Kidney epithelial cell (primary cell): Measurements from ENCODE around the gene LRRC1. TPM values are rescaled to one million over a fixed set of nuclear protein-coding genes. Genes with fewer than 3 reads are reported as not detected.

Experiments used
- DNase-seq: peaks from one replicate; pipeline ENCODE4 v3.0.0-alpha.2; 2010; ENCODE audit warnings: low read depth
- H3K27me3 ChIP-seq: 2 replicates; pipeline ENCODE4 v1.6.0; 2011; ENCODE audit warnings: low read length; ENCODE audit not compliant: control insufficient read depth, insufficient read depth
- H3K36me3 ChIP-seq: 2 replicates; pipeline ENCODE4 v1.5.1; 2011; ENCODE audit warnings: low read length; ENCODE audit not compliant: control insufficient read depth, insufficient read depth
- H3K4me3 ChIP-seq: 2 replicates; pipeline ENCODE4 v1.5.1; 2011; ENCODE audit warnings: low read depth, mild to moderate bottlenecking, control low read depth, low read length
- CTCF ChIP-seq: IDR thresholded peaks from 2 replicates; pipeline ENCODE4 v1.5.1; 2011; ENCODE audit warnings: mild to moderate bottlenecking, moderate library complexity, low read length, control low read depth, inconsistent platforms; ENCODE audit not compliant: insufficient read depth, poor library complexity, severe bottlenecking
- total RNA-seq: library from RNA; depleted of rRNA; stranded (reverse); fragments of >200 nt; gene quantifications from 2 replicates; pipeline ENCODE4 v1.2.3, GENCODE V29; 2015

Gene LRRC1
- total RNA-seq, 1 donor from 2014 or later, result 8.0 TPM

- peak; percentile 96 for TF ChIP-seq CTCF
- H3K36me3 ChIP-seq, result no peaks in the 10 kb centered on the region
- no peak overlapping the region for H3K4me3 ChIP-seq
- H3K27me3 ChIP-seq, result no peaks in the 10 kb centered on the region
- no peak for DNase-seq
Observed at GRCh38 chr6:53956068-53956711, 161.4 kb downstream of the LRRC1 start.

GRCh38 chr6:53956804-53957203 is 162.0 kb downstream of the LRRC1 start:
- TF ChIP-seq CTCF, result no peak
- H3K36me3 ChIP-seq, result no peaks in the 10 kb centered on the region

GRCh38 chr6:53959717-53960116 is 164.9 kb downstream of the LRRC1 start:
- H3K36me3 ChIP-seq, result no peaks in the 10 kb centered on the region
- DNase-seq, result no peak
- H3K4me3 ChIP-seq, result no peak overlapping the region
- H3K27me3 ChIP-seq, result no peaks in the 10 kb centered on the region
- TF ChIP-seq CTCF, result no peak

More at GRCh38 chr6:53956804-53957203, 162.0 kb downstream of the LRRC1 start:
- no peaks in the 10 kb centered on the region for H3K27me3 ChIP-seq
- no peak for DNase-seq
- no peak overlapping the region for H3K4me3 ChIP-seq

- no peaks in the 10 kb centered on the region for H3K27me3 ChIP-seq
- no peak for TF ChIP-seq CTCF
- no peak for DNase-seq
- no peak overlapping the region for H3K4me3 ChIP-seq
- H3K36me3 ChIP-seq, result no peaks in the 10 kb centered on the region
Observed at GRCh38 chr6:53960311-53960710, 165.5 kb downstream of the LRRC1 start.

- no peak for DNase-seq
- Histone ChIP-seq H3K27me3 (no peaks in the 10 kb centered on the region), H3K4me3 (no peak overlapping the region), H3K36me3 (no peaks in the 10 kb centered on the region)
- TF ChIP-seq CTCF, result no peak
Observed at GRCh38 chr6:53961679-53962370, 167.0 kb downstream of the LRRC1 start.
